Peyer's patch (tissue), 4 donors: Measurements from ENCODE around the gene TTYH2.

Experiments used
- POLR2A ChIP-seq, 2 donors: fragments of 450-650 bp; IDR thresholded peaks; one replicate each; pipeline ENCODE4 v1.5.1; 2017; ENCODE audit warnings: antibody characterized with exemption in 2 of 2, mild to moderate bottlenecking in 2 of 2, moderate library complexity in 2 of 2
- TF ChIP-seq, protein P1 (sequence below), 6 experiments: fragments of 450-650 bp in 4 of 6; fragments of 200-600 bp in 2 of 6; sonication (generic) in 1 of 6; IDR thresholded peaks; one replicate each; pipeline ENCODE4 v1.5.1; 2017 to 2019; ENCODE audit warnings: antibody characterized with exemption in 6 of 6, mild to moderate bottlenecking in 3 of 6, moderate library complexity in 1 of 6

DNA sequence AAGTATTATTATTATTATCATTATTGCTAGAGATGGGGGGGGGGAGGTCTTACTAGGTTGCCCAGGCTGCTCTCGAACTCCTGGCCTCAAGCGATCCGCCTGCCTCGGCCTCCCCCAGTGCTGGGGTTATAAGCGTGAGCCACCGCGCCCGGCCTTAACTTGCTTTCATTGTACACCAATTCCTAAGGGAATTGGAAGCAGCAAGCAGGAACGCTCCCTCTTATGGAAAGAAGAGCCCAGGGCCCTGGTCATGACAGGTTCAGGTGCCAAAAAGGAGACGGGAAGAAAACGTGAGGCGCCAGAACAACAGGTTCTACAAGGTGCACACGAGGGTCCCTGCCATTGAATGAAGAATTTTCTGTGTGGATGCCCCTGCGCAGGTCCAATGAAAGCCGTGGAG, 10.4 kb upstream of the TTYH2 start:
- TF ChIP-seq, protein P1, sequence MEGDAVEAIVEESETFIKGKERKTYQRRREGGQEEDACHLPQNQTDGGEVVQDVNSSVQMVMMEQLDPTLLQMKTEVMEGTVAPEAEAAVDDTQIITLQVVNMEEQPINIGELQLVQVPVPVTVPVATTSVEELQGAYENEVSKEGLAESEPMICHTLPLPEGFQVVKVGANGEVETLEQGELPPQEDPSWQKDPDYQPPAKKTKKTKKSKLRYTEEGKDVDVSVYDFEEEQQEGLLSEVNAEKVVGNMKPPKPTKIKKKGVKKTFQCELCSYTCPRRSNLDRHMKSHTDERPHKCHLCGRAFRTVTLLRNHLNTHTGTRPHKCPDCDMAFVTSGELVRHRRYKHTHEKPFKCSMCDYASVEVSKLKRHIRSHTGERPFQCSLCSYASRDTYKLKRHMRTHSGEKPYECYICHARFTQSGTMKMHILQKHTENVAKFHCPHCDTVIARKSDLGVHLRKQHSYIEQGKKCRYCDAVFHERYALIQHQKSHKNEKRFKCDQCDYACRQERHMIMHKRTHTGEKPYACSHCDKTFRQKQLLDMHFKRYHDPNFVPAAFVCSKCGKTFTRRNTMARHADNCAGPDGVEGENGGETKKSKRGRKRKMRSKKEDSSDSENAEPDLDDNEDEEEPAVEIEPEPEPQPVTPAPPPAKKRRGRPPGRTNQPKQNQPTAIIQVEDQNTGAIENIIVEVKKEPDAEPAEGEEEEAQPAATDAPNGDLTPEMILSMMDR (IDR thresholded peaks at IDR 0.05) = no peak
- no peak for TF ChIP-seq POLR2A (IDR thresholded peaks at IDR 0.05)
